Prostate gland (tissue), 2 donors: Measurements from ENCODE around the gene RABGAP1L. TPM values are rescaled to one million over a fixed set of nuclear protein-coding genes. Genes with fewer than 3 reads are reported as not detected.

Source experiments
- DNase-seq: peaks from one replicate; pipeline ENCODE4 v3.0.0-alpha.2; 2019; ENCODE audit warnings: low spot score
- H3K27ac ChIP-seq, 2 donors: fragments of 200-600 bp; sonication (generic); 2 replicates each; pipeline ENCODE4 v1.5.1; 2017 to 2019
- H3K27me3 ChIP-seq: fragments of 200-600 bp; sonication (generic); replicated peaks from 2 replicates; pipeline ENCODE4 v1.5.1; 2019; ENCODE audit not compliant: insufficient read depth
- H3K36me3 ChIP-seq, 2 donors: fragments of 200-600 bp; sonication (generic); 1 replicate in 1 of 2; 2 replicates in 1 of 2; pipeline versions ENCODE4 v1.5.1 to v1.8.1; 2017 to 2019
- H3K4me1 ChIP-seq: fragments of 200-600 bp; sonication (generic); replicated peaks from 2 replicates; pipeline ENCODE4 v1.5.1; 2019
- H3K4me3 ChIP-seq, 2 donors: fragments of 200-600 bp; sonication (generic); 2 replicates each; pipeline ENCODE4 v1.5.1; 2017 to 2019
- H3K9me3 ChIP-seq: fragments of 200-600 bp; sonication (generic); 2 replicates; pipeline ENCODE4 v1.5.1; 2017
- CTCF ChIP-seq, 4 experiments: fragments of 200-600 bp in 2 of 4; fragments of 450-650 bp in 2 of 4; sonication (generic) in 2 of 4; IDR thresholded peaks; 1 replicate in 3 of 4; 2 replicates in 1 of 4; pipeline ENCODE4 v1.5.1; 2016 to 2019; ENCODE audit warnings: antibody characterized with exemption in 4 of 4, mild to moderate bottlenecking in 2 of 4, moderate library complexity in 2 of 4
- POLR2A ChIP-seq: fragments of 450-650 bp; IDR thresholded peaks from one replicate; pipeline ENCODE4 v1.6.1; 2016; ENCODE audit warnings: antibody characterized with exemption, mild to moderate bottlenecking
- POLR2AphosphoS5 ChIP-seq: sonication (generic); formaldehyde crosslinking; IDR thresholded peaks from one replicate; pipeline ENCODE4 v1.6.1; 2017; ENCODE audit warnings: antibody characterized with exemption
- WGBS: methylation state at CpG from one replicate; pipeline ENCODE4 v1.1.5; 2018; 5-methylcytosine and 5-hydroxymethylcytosine counted together
- intact Hi-C: fragments of 100-400 bp; cut with DNase I; formaldehyde crosslinking; loops from one replicate; pipeline ENCODE4 v1.14.2; 2022
- total RNA-seq, 2 donors: library from RNA; depleted of rRNA; stranded (reverse); fragments of >200 nt; gene quantifications; one replicate each; pipeline ENCODE4 v1.1.0, GENCODE V29; 2016

The RABGAP1L gene
- total RNA-seq, 2 donors from 2014 or later, result 32.3 to 41.5 TPM

GRCh38 chr1:174954671-174955669 is 795.6 kb downstream of the RABGAP1L start:
- WGBS, result 49% methylated on average over 3 of the region's 3 CpGs

GRCh38 chr1:174956086-174956485 is 796.8 kb downstream of the RABGAP1L start:
- H3K36me3 ChIP-seq, result no peaks in the 10 kb centered on the region
- no peaks in the 10 kb centered on the region for H3K27me3 ChIP-seq
- no peaks in the 10 kb centered on the region for H3K4me1 ChIP-seq
- no peak overlapping the region for H3K4me3 ChIP-seq
- DNase-seq, result no peak
- WGBS, result 93% methylated on average over 3 of the region's 3 CpGs
- intact Hi-C loops, result no loop called here
- H3K9me3 ChIP-seq, result no peaks in the 10 kb centered on the region
- TF ChIP-seq POLR2AphosphoS5 (no peak), POLR2A (no peak), CTCF (IDR thresholded peaks at IDR 0.05) (no peak)
- H3K27ac ChIP-seq, result no peak overlapping the region

More at GRCh38 chr1:174954671-174955669, 795.6 kb downstream of the RABGAP1L start:
- Histone ChIP-seq H3K4me3 (no peak overlapping the region), H3K27ac (no peak overlapping the region), H3K4me1 (no peaks in the 10 kb centered on the region), H3K27me3 (no peaks in the 10 kb centered on the region), H3K36me3 (no peaks in the 10 kb centered on the region), H3K9me3 (no peaks in the 10 kb centered on the region)
- TF ChIP-seq POLR2A (no peak), CTCF (IDR thresholded peaks at IDR 0.05) (no peak)
- no peak for DNase-seq
- intact Hi-C loops, result no loop called here

GRCh38 chr1:174956976-174957375 is 797.7 kb downstream of the RABGAP1L start:
- no peak for DNase-seq
- H3K9me3 ChIP-seq, result no peaks in the 10 kb centered on the region
- no peak for TF ChIP-seq CTCF (IDR thresholded peaks at IDR 0.05)
- no peak for TF ChIP-seq POLR2A
- TF ChIP-seq POLR2AphosphoS5, result no peak

GRCh38 chr1:174957829-174958228 is 798.5 kb downstream of the RABGAP1L start:
- DNase-seq, result no peak
- Histone ChIP-seq H3K4me3 (no peak overlapping the region), H3K27me3 (no peaks in the 10 kb centered on the region), H3K36me3 (no peaks in the 10 kb centered on the region), H3K9me3 (no peaks in the 10 kb centered on the region), H3K4me1 (no peaks in the 10 kb centered on the region), H3K27ac (no peak overlapping the region)
- intact Hi-C loops, result no loop called here
- no peak for TF ChIP-seq CTCF (IDR thresholded peaks at IDR 0.05)
- TF ChIP-seq POLR2AphosphoS5, result no peak
- no peak for TF ChIP-seq POLR2A

More at GRCh38 chr1:174956976-174957375, 797.7 kb downstream of the RABGAP1L start:
- Histone ChIP-seq H3K4me3 (no peak overlapping the region), H3K27ac (no peak overlapping the region), H3K4me1 (no peaks in the 10 kb centered on the region), H3K36me3 (no peaks in the 10 kb centered on the region), H3K27me3 (no peaks in the 10 kb centered on the region)
- intact Hi-C loops, result no loop called here

- Histone ChIP-seq H3K27ac (no peak overlapping the region), H3K36me3 (no peaks in the 10 kb centered on the region), H3K9me3 (no peaks in the 10 kb centered on the region), H3K4me3 (no peak overlapping the region), H3K27me3 (no peaks in the 10 kb centered on the region), H3K4me1 (no peaks in the 10 kb centered on the region)
- TF ChIP-seq CTCF (IDR thresholded peaks at IDR 0.05), result no peak
- no peak for TF ChIP-seq POLR2A
- no peak for TF ChIP-seq POLR2AphosphoS5
- DNase-seq, result no peak
- intact Hi-C loops, result no loop called here
- WGBS, result 74% methylated on average over 1 of the region's 1 CpG
Measured at GRCh38 chr1:174958396-174958795, 799.1 kb downstream of the RABGAP1L start.
